Right lobe of liver (tissue), 4 donors: Measurements from ENCODE around the gene HIC1.

Experiments used
- CTCF ChIP-seq, 4 donors: fragments of 200-600 bp in 3 of 4; fragments of 450-650 bp in 1 of 4; IDR thresholded peaks; one replicate each; pipeline versions ENCODE4 v1.5.1 to v1.8.0; 2016 to 2022; ENCODE audit warnings: antibody characterized with exemption in 4 of 4, mild to moderate bottlenecking in 2 of 4
- POLR2A ChIP-seq: fragments of 450-650 bp; IDR thresholded peaks from one replicate; pipeline ENCODE4 v1.6.1; 2017; ENCODE audit warnings: antibody characterized with exemption, mild to moderate bottlenecking
- donor health status: DM: no; HTN: no; CAD: no.
- donor health status: DM: no; HTN: no; CAD: no.
- donor health status: DM: no; HTN: yes; CAD: no.

GRCh38 chr17:2012499-2012898, 42.4 kb upstream of the HIC1 start:
- TF ChIP-seq CTCF (IDR thresholded peaks at IDR 0.05) (no peak), POLR2A (no peak)
